ENCODE data around the gene DNAH6.
A peak's percentile ranks its signal among the peaks of the same experiment; 100 is the strongest.

Gene DNAH6

GRCh38 chr2:84844141-84844540, 327.8 kb downstream of the DNAH6 start:
- H3K4me3 ChIP-seq (ENCODE audit: low read depth, low read length): no peak overlapping the region
- TF ChIP-seq, protein P1, sequence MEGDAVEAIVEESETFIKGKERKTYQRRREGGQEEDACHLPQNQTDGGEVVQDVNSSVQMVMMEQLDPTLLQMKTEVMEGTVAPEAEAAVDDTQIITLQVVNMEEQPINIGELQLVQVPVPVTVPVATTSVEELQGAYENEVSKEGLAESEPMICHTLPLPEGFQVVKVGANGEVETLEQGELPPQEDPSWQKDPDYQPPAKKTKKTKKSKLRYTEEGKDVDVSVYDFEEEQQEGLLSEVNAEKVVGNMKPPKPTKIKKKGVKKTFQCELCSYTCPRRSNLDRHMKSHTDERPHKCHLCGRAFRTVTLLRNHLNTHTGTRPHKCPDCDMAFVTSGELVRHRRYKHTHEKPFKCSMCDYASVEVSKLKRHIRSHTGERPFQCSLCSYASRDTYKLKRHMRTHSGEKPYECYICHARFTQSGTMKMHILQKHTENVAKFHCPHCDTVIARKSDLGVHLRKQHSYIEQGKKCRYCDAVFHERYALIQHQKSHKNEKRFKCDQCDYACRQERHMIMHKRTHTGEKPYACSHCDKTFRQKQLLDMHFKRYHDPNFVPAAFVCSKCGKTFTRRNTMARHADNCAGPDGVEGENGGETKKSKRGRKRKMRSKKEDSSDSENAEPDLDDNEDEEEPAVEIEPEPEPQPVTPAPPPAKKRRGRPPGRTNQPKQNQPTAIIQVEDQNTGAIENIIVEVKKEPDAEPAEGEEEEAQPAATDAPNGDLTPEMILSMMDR (conservative IDR thresholded peaks at IDR 0.05; ENCODE audit: low read depth, low read length): no peak
- no peak for DNase-seq (ENCODE audit: low read depth)

- no peak overlapping the region for H3K4me3 ChIP-seq (ENCODE audit: low read depth, low read length)
- DNase-seq (ENCODE audit: low read depth): peak; percentile 72
- TF ChIP-seq, protein P1 (conservative IDR thresholded peaks at IDR 0.05; ENCODE audit: low read depth, low read length): no peak
Observed at GRCh38 chr2:84846041-84846663, 329.9 kb downstream of the DNAH6 start.

DNA sequence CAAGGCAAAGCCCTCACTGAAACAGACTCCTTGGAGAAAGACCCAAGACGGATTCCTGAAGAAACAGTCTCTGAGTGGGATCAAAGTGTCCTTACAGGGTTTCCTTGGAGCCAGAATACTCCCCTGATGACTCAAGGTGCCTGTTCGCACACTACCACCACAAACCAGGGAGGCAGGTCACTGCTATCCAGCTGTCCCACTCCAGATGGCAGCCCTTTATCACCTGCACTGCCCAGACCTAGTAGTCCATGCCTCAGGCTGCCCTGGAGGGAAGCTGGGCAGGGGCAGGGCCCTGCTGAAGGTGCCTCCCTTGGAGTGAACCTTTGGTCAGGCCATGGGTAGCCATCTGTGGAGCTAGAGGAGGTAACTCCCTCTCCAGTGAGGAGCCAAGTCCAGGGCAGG, 330.4 kb downstream of the DNAH6 start:
- H3K4me3 ChIP-seq (ENCODE audit: low read depth, low read length): no peak overlapping the region
- TF ChIP-seq, protein P1 (conservative IDR thresholded peaks at IDR 0.05; ENCODE audit: low read depth, low read length): no peak
- no peak for DNase-seq (ENCODE audit: low read depth)

DNA sequence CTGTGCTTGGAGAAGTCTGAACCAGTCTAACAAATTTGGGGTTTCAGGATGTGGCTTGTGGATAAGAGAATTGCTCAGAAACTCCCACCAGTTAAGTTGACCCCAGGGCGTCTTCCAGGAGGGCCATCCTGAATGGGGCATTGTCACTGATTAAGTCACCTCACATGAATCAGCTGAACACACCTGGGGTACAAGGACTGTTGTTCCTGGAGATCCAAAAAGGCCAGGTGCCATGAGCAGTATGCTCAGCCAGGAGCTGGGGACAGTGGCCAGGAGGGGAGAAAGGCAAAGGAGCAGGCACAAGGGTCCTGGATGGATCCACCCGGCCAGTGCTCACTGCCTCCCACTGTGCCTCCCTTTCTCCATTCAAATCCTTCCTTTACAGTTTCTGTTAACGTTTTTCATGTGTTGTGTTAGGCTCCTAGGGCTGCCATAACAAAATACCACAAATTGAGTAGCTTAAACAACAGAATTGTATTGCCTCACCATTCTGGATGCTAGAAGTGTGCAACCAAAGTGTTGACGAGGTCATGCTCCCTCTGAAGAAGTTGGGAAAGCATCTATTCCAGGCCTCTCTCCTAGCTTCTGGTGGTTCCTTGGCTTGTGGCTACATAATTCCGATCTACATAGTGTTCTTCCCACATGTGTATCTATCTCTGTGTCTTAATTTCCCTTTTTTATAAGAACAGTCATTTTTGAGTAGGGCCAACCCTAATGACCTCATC, 331.2 kb downstream of the DNAH6 start:
- peak; percentile 47 for DNase-seq (ENCODE audit: low read depth)
- TF ChIP-seq, protein P1 (conservative IDR thresholded peaks at IDR 0.05; ENCODE audit: low read depth, low read length): no peak

DNA sequence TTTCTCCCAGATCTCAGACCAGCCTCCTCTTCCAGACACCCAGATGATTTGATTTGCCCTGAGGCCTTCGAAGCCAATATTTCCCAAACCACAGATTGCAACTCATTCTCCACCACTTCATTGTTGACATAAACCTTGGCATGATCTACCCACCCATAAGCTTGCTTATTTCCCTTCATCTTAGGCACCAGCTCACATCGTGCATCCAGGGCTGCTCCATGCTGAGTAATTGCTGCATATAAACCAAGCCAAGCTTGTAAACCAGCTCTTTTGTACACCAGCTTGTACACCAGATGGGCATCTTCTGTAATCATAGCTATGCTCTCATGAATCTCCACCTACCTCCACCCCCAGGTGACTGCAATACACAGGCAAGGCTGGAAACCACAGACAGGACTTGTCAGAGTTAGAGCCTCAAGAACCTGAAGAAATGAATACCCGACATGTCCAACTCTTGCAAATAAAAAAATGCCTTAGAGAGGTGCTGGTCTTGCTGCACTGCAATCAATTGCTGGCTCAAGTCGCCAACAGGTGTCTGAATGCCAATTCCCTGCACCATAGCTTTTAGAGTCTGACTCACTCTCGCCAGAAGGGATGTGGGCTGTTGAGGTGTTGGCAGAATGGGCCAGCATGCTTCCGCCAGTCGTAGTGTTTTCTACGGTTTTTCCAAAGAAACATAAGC, 333.1 kb downstream of the DNAH6 start:
- no peak for DNase-seq (ENCODE audit: low read depth)
- TF ChIP-seq, protein P1 (conservative IDR thresholded peaks at IDR 0.05; ENCODE audit: low read depth, low read length): no peak
- no peak overlapping the region for H3K4me3 ChIP-seq (ENCODE audit: low read depth, low read length)

More for the DNA sequence above, 331.2 kb downstream of the DNAH6 start:
- H3K4me3 ChIP-seq (ENCODE audit: low read depth, low read length): no peak overlapping the region

GRCh38 chr2:84850471-84850870, 334.2 kb downstream of the DNAH6 start:
- DNase-seq (ENCODE audit: low read depth): no peak
- no peak overlapping the region for H3K4me3 ChIP-seq (ENCODE audit: low read depth, low read length)
- TF ChIP-seq, protein P1 (conservative IDR thresholded peaks at IDR 0.05; ENCODE audit: low read depth, low read length): no peak
